GM19035 (cell line): Measurements from ENCODE around the gene DPH5.
A peak's percentile ranks its signal among the peaks of the same experiment; 100 is the strongest.
"Not testable (repeated sequence)": the region's sequence is repeated elsewhere in the genome, so short reads cannot be mapped to it uniquely, and the experiment has no call there.

Source experiments
- ATAC-seq: cut with Tn5 transposase; IDR thresholded peaks from one replicate; pipeline ENCODE4 v1.9.1; 2021; ENCODE audit not compliant: unreplicated experiment

Gene DPH5

GRCh38 chr1:101025657-101026429 lies at the start of gene DPH5:
Gene DPH5, minus strand, starts transcription at chr1:101025784. Its CDS starts 341 bp downstream, at chr1:101025443.
- ATAC-seq, result peak; percentile 89

GRCh38 chr1:101073836-101074235 lies 48.3 kb upstream of the DPH5 start:
- no peak for ATAC-seq

GRCh38 chr1:101071470-101071891 lies 45.9 kb upstream of the DPH5 start:
- no peak for ATAC-seq

DNA sequence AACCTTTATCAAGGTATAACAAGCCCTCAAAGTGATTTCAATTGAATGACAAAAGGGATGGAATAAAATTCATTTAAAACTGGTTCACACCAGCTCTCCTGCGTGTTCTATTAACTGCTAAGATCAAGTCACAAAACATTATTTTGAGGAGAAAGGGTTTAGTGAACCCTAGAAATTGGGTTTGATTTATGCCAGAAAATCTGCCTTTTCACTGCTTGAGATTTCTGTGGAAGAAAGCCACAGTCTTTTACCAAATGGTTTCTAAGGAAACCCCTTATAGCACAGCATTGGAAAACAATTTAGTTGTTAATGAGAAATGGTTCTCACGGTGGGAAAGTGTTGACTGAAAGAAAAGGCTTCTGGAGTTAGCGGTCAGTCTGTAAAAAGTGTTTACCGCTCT lies 43.6 kb upstream of the DPH5 start:
- no peak for ATAC-seq

GRCh38 chr1:101066937-101067335 lies 41.4 kb upstream of the DPH5 start:
- ATAC-seq, result not testable (repeated sequence)

- no peak for ATAC-seq
Observed at GRCh38 chr1:101066260-101066936, 40.8 kb upstream of the DPH5 start.

DNA sequence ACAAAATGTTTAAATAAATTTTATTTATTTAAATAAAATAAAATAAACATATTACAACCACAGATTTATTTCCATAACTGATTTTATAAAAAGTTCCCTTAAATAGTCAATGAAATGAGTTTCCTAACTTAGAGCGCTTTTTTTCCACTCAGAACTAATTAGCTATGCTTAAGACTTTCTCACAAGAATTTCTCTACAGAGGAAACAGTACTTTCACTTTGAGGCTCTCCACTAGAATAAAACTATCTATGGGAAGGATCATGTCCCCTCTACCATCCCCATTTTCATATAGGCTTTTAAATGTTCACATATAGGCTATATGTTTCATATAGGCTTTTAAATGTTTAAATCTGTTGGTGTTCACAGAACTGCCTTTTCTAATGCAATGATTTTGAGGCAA lies 40.0 kb upstream of the DPH5 start:
- ATAC-seq, result no peak

- ATAC-seq, result no peak
Observed at GRCh38 chr1:101064697-101065096, 39.1 kb upstream of the DPH5 start.

DNA sequence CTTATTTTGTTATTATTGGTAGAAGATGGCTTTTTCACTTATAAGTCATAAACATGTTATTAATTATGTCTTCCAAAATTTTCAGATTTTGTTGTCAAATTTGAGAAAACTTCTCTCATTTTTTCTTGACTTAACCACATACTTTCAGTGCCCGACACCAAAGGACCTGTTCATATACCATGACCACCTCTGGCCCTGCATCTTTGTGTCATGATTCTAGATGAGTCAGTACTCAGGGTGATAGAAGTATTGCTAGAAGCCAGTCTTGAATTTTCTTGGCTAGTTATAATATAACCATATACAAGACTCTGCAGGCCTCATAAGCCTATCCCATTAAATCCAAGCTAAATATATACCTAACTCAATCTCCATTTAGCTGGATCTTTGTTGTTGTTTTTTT lies 35.4 kb upstream of the DPH5 start:
- no peak for ATAC-seq

DNA sequence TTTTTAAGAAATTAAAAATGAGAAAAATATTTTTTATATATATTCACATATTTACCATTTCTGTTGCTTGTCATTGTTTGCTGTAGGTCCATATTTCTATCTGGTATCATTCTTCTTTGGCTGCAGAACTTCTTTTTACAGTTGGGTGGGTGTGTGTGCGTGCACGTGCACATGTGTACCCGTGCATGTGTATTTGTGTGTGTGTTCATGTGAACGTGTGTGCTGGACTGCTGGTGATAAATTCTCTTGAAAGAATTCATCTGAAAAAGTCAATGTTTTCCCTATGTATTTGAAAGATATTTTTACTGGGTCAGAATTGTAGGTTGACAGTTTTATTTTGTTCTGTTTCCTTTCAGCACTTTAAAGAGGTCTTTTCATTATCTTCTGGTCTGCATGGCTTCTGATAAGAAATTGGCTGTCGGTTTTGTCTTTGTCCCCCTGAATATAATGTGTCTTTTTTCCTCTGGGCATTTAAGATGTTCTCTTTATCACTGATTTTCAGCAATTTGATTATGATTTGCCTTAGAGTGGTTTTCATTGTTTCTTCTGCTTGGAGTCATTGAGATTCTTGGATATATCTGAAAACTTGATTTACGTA lies 34.5 kb upstream of the DPH5 start:
- no peak for ATAC-seq

DNA sequence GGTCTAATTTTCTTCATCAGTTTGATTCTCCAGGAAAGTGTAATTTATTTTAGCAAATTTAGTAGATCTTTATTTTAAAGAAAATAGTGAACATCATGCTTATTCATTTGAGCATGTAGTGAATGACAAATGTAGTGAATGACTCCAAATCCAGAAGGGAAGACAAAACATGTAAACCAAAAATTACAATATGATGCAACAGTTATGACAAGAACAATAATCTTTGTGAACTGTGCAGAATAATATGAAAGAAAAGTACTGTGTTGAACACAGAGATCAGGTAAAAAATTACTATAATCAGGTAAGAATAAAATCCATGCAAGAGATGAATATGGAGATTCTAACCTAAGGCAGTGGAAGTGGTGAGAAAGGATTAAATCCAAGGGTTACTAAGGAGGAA lies 30.0 kb upstream of the DPH5 start:
- ATAC-seq, result no peak

- ATAC-seq, result peak; percentile 87
Observed at GRCh38 chr1:101051688-101052638, 26.4 kb upstream of the DPH5 start.

DNA sequence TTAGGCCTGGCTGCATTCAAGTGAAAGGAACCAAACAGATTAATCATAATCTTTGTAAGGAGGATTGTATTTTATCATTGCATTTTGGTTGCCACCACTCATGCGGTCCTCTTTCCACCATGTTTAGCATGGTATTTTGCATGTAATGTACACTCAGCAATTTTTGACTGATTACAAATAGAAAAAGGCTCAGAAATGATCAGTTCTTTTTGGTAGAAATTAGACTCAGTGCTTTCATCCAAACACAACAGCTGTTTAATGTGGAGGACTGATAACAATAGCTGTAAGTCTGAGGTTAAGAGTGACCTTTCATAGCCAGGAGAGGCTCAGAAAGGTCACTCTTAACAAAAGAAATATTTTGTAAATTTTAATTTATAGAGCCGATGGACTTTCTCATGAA lies 25.3 kb upstream of the DPH5 start:
- ATAC-seq, result no peak

DNA sequence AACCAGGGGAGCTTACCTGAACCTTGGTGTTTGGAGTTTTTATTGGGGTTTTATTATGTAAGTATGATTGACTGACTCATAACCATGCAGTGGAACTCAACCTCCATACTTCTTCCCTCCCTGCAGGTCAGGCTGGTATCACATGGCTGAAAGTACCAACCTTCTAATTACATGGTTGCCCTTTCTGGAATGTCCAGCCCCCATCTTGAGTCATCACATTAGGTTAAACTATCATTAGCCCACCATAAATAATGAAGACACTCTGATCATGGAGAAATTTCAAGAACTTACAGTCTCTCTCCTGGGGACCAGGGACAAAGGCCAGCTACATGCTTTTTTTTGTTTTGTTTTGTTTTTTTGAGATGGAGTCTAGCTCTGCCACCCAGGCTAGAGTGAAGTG lies 19.2 kb upstream of the DPH5 start:
- ATAC-seq, result no peak

- no peak for ATAC-seq
Observed at GRCh38 chr1:101044259-101044658, 18.7 kb upstream of the DPH5 start.

- no peak for ATAC-seq
Observed at GRCh38 chr1:101043776-101044175, 18.2 kb upstream of the DPH5 start.

DNA sequence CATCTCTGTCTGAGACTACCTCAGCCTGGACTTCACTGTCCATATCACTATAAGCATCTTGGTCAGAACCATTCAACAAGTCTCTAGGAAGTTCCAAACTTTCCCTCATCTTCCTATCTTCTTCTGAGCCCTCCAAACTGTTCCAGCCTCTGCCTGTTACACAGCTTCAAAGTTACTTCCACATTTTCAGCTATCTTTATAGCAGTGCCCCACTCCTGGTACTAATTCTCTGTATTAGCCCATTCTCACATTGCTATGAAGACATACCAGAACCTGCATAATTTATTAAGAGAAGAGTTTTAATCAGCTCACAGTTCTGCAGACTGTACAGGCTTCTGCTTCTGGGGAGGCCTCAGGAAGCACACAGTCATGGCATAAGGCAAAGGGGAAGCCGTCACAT lies 15.7 kb upstream of the DPH5 start:
- no peak for ATAC-seq

- no peak for ATAC-seq
Observed at GRCh38 chr1:101040666-101041065, 15.1 kb upstream of the DPH5 start.

DNA sequence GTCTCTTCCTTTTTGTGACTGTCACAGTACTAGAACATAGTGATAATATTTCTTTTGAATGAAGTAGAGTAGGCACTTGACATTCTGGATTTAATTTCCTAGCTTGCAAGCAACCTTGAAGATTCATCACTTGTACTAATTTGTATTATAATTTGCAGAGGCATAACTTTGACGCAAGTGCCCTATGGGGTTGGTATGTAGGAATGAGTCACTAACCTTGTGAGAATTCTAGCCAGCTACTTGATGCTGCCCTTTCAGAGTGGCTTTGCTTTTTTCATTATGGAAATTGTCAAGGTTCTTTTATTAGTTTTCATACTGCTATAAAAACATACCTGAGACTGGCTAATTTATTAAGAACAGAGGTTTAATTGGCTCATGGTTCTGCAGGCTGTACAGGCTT lies 13.7 kb upstream of the DPH5 start:
- no peak for ATAC-seq

GRCh38 chr1:101037316-101037715 lies 11.7 kb upstream of the DPH5 start:
- ATAC-seq, result no peak

DNA sequence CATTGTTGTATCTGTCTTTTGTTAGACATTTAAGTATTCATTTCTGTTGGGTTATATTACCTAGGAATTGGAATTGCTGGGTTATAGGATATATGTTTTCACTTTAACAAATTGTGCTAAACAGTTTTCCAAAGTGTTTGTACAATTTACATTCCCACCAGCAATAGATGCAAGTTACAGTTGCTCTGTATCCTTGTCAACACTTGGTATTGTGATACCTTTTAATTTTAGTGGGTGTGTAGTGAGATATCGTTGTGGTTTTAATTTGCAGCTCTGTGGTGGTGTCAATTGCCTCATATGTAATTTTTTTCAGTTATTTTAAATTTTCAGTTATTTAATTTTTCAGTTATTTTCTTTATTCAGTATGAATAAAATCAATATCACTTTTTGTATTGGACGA lies 7.4 kb upstream of the DPH5 start:
- no peak for ATAC-seq
